Endothelial cell (in vitro differentiated cells): Measurements from ENCODE around the gene MMP24OS. TPM values are rescaled to one million over a fixed set of nuclear protein-coding genes. Genes with fewer than 3 reads are reported as not detected.
"Not testable (repeated sequence)": the region's sequence is repeated elsewhere in the genome, so short reads cannot be mapped to it uniquely, and the experiment has no call there.

Experiments
- DNase-seq: peaks from one replicate; pipeline ENCODE4 v3.0.0; 2021; ENCODE audit warnings: low spot score
- H3K27ac Mint-ChIP-seq: one replicate; pipeline ENCODE4 v1.8.0; 2021; ENCODE audit warnings: mixed read lengths, inconsistent platforms; ENCODE audit not compliant: unreplicated experiment
- H3K27me3 Mint-ChIP-seq: one replicate; pipeline ENCODE4 v1.8.0; 2021; ENCODE audit warnings: mild to moderate bottlenecking, moderate library complexity, mixed read lengths, inconsistent platforms; ENCODE audit not compliant: unreplicated experiment
- H3K36me3 Mint-ChIP-seq: one replicate; pipeline ENCODE4 v1.8.0; 2021; ENCODE audit warnings: mild to moderate bottlenecking, low read depth, mixed read lengths, inconsistent platforms; ENCODE audit not compliant: unreplicated experiment
- H3K4me1 Mint-ChIP-seq: one replicate; pipeline ENCODE4 v1.8.0; 2021; ENCODE audit warnings: mild to moderate bottlenecking, mixed read lengths, inconsistent platforms; ENCODE audit not compliant: unreplicated experiment
- H3K4me3 Mint-ChIP-seq: one replicate; pipeline ENCODE4 v1.8.0; 2021; ENCODE audit warnings: mild to moderate bottlenecking, mixed read lengths, inconsistent platforms; ENCODE audit not compliant: unreplicated experiment
- H3K9me3 Mint-ChIP-seq: one replicate; pipeline ENCODE4 v1.8.0; 2021; ENCODE audit warnings: mixed read lengths, inconsistent platforms; ENCODE audit not compliant: unreplicated experiment
- CTCF ChIP-seq: fragments of 200-600 bp; sonication (generic); IDR thresholded peaks from one replicate; pipeline ENCODE4 v1.5.0; 2021; ENCODE audit warnings: antibody characterized with exemption; ENCODE audit not compliant: unreplicated experiment
- total RNA-seq: library from RNA; stranded (reverse); fragmentation: NEBNext Ultra II Directional; extraction: Animal tissue kit (Norgen Biotek cat#: 25700); gene quantifications from one replicate; pipeline ENCODE4 v1.2.1, GENCODE V29; 2021; ENCODE audit not compliant: unreplicated experiment

Gene MMP24OS
- total RNA-seq, 1 donor from 2014 or later: 80.7 TPM

DNA sequence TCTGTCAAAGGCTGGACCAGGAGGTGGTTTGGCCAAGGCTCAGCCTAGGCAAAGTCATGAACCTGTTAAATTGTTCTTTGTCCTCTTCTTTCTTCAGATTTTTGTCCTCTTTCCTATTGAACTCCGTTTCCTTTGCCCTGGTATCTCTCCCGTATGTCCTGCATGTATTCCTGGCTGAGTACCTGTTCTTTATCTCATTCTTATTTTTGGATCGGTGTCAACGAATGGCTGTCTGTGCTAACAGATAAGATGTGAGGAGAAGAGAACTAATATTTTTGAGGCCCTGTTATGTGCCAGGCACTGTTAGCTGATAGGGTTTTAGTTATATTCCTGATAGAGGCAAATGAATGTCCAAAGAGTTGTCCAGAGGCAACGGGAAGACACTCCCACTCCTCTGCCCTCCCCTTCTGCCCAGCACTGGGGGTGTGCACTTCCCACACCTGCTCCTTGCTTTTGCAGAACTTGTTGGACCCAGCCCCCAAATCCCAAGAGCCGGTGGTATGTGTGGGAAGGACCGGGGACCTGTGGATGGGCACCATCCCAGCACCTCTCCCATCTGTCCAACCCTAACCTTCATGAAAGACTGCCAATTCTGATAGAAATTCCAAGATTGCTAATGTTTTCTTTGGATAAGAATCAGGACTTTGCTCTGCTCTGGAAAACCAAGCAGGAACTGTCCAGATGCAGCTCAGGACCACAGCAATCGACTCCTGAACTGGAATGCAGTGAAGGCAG, 20.6 kb downstream of the MMP24OS start:
- no peak overlapping the region for H3K27ac Mint-ChIP-seq
- TF ChIP-seq CTCF: no peak
- no peak for DNase-seq
- peaks cover 6% of the 10 kb centered on the region for H3K4me1 Mint-ChIP-seq
- H3K27me3 Mint-ChIP-seq: no peaks in the 10 kb centered on the region
- no peak overlapping the region for H3K4me3 Mint-ChIP-seq
- H3K9me3 Mint-ChIP-seq: no peaks in the 10 kb centered on the region
- H3K36me3 Mint-ChIP-seq: no peaks in the 10 kb centered on the region

DNA sequence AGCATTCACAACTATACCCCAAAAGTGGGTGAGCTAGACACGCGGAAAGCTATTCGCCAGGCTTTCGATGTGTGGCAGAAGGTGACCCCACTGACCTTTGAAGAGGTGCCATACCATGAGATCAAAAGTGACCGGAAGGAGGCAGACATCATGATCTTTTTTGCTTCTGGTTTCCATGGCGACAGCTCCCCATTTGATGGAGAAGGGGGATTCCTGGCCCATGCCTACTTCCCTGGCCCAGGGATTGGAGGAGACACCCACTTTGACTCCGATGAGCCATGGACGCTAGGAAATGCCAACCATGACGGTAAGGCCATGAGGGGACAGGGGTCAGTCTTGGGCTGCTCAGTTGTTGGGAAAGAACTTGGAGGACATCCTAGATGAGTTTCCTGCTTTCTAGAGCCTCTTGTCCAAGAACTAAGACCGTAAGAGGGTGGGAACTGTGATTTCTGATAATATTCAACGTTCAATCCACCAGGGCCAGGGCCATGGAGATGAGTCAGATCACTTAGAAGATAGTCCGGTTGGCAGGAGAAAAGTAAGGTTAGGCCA, 23.4 kb downstream of the MMP24OS start:
- Mint-ChIP-seq H3K27ac (no peak overlapping the region), H3K36me3 (no peaks in the 10 kb centered on the region), H3K9me3 (no peaks in the 10 kb centered on the region), H3K4me3 (no peak overlapping the region), H3K27me3 (no peaks in the 10 kb centered on the region), H3K4me1 (peaks cover 23% of the 10 kb centered on the region)
- DNase-seq: no peak
- TF ChIP-seq CTCF: no peak

- DNase-seq: no peak
- Mint-ChIP-seq H3K36me3 (no peaks in the 10 kb centered on the region), H3K4me3 (no peak overlapping the region), H3K4me1 (peaks cover 23% of the 10 kb centered on the region), H3K9me3 (no peaks in the 10 kb centered on the region), H3K27me3 (no peaks in the 10 kb centered on the region), H3K27ac (no peak overlapping the region)
- TF ChIP-seq CTCF: no peak
Measured at GRCh38 chr20:35253010-35253409, 24.9 kb downstream of the MMP24OS start.

GRCh38 chr20:35252598-35252997, 25.3 kb downstream of the MMP24OS start:
- not testable (repeated sequence) for H3K36me3 Mint-ChIP-seq, H3K27ac Mint-ChIP-seq, H3K4me3 Mint-ChIP-seq, H3K9me3 Mint-ChIP-seq, H3K27me3 Mint-ChIP-seq, DNase-seq
- peaks cover 27% of the 10 kb centered on the region for H3K4me1 Mint-ChIP-seq

GRCh38 chr20:35252037-35252461, 25.9 kb downstream of the MMP24OS start:
- H3K4me1 Mint-ChIP-seq: peaks cover 26% of the 10 kb centered on the region
- no peak overlapping the region for H3K27ac Mint-ChIP-seq
- no peak for TF ChIP-seq CTCF
- no peak overlapping the region for H3K4me3 Mint-ChIP-seq
- H3K27me3 Mint-ChIP-seq: peaks cover 1% of the 10 kb centered on the region
- H3K9me3 Mint-ChIP-seq: no peaks in the 10 kb centered on the region
- H3K36me3 Mint-ChIP-seq: peaks cover 4% of the 10 kb centered on the region
- DNase-seq: no peak
